HK-2 (cell line): ENCODE results near the gene TRPV5.

Experiments used
- DNase-seq: peaks from one replicate; pipeline ENCODE4 v3.0.0-alpha.2; 2018; ENCODE audit not compliant: unreplicated experiment

The TRPV5 gene

GRCh38 chr7:142908921-142909890 lies 24.3 kb downstream of the TRPV5 start:
- DNase-seq: no peak

- no peak for DNase-seq
These were observed 25.3 kb downstream of the TRPV5 start for GRCh38 chr7:142908290-142908689.

- DNase-seq: no peak
These were observed 26.9 kb downstream of the TRPV5 start for GRCh38 chr7:142906643-142907042.

GRCh38 chr7:142905759-142906158 lies 27.8 kb downstream of the TRPV5 start:
- no peak for DNase-seq

GRCh38 chr7:142904128-142904527 lies 29.4 kb downstream of the TRPV5 start:
- DNase-seq: no peak

GRCh38 chr7:142901426-142902259 lies 31.9 kb downstream of the TRPV5 start:
- no peak for DNase-seq

GRCh38 chr7:142899661-142900060 lies 33.9 kb downstream of the TRPV5 start:
- no peak for DNase-seq

GRCh38 chr7:142898377-142899170 lies 35.0 kb downstream of the TRPV5 start:
- DNase-seq: no peak

GRCh38 chr7:142897691-142898090 lies 35.9 kb downstream of the TRPV5 start:
- DNase-seq: no peak

- no peak for DNase-seq
These were observed 36.7 kb downstream of the TRPV5 start for GRCh38 chr7:142896741-142897379.

GRCh38 chr7:142896151-142896550 lies 37.4 kb downstream of the TRPV5 start:
- DNase-seq: no peak

- no peak for DNase-seq
These were observed 38.5 kb downstream of the TRPV5 start for GRCh38 chr7:142894985-142895593.

- no peak for DNase-seq
These were observed 39.2 kb downstream of the TRPV5 start for GRCh38 chr7:142894112-142894984.

- no peak for DNase-seq
These were observed 40.6 kb downstream of the TRPV5 start for GRCh38 chr7:142892951-142893350.

- no peak for DNase-seq
These were observed 42.0 kb downstream of the TRPV5 start for GRCh38 chr7:142891490-142892082.

GRCh38 chr7:142890874-142891485 lies 42.6 kb downstream of the TRPV5 start:
- DNase-seq: no peak

GRCh38 chr7:142889816-142890215 lies 43.7 kb downstream of the TRPV5 start:
- no peak for DNase-seq

GRCh38 chr7:142887282-142888015 lies 46.1 kb downstream of the TRPV5 start:
- no peak for DNase-seq
